C4-2B (cell line): ENCODE measurements around the gene CEACAM5.
"Not testable (repeated sequence)": the region's sequence is repeated elsewhere in the genome, so short reads cannot be mapped to it uniquely, and the experiment has no call there.

Experiments
- CTCF ChIP-seq: fragments of 450-650 bp; conservative IDR thresholded peaks from 2 replicates; pipeline ENCODE4 v1.5.1; 2017; ENCODE audit warnings: mild to moderate bottlenecking
- ZFX ChIP-seq: fragments of 450-650 bp; IDR thresholded peaks from 2 replicates; pipeline ENCODE4 v1.6.1; 2017

DNA sequence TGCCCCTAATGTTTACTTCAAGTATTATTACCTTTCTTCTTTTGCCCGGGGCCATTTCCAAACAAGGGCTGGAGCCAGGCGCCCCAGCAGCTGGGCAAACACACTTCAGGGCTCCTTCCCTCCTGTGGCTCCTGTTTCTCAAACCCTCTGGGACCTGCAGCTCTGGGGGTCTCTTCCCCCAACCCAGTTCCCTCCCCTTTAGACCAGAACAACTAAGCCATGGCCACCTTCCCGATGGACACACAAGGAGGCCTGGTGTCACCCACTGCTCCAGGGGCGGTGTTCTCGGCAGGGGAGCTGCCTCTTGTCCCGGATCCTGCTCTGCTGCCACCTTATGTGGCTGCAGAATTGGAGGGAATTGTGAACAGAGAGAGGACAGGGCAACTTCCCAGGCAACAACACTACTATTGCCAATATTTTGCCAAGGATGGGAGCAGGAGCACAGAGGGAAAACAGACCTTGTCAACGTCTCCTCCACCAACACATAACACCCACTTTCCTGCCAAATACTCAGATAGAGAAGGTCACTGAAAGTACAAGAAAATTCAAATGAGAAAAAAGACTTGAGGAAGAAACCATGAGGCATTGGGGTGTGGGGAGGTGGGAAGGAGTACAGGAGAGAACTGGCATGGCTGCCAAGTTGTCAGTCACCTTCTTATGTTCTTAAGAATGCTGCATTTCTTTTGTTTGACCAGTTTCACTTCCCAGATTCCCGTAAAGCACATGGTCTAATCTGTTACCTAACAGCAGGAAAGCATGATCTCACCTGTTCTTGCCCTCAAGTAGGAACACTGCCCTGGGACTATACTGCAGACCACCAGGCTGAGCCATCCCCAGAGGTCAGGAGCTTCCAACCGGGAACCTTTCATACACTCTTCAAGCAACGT, 42.1 kb downstream of the CEACAM5 start:
- not testable (repeated sequence) for TF ChIP-seq CTCF, ZFX
